DOHH2 (cell line): Measurements from ENCODE around the gene CYP17A1.

Experiments used
- EZH2phosphoT487 ChIP-seq: fragments of 200-600 bp; sonication (generic); IDR thresholded peaks from 2 replicates; pipeline ENCODE4 v1.6.1; 2017; ENCODE audit warnings: borderline replicate concordance, mild to moderate bottlenecking, antibody characterized with exemption, low read length, moderate library complexity, mixed read lengths
- TF ChIP-seq, protein P1 (sequence below): fragments of 200-600 bp; sonication (generic); IDR thresholded peaks from one replicate; pipeline ENCODE4 v1.5.1; 2014; ENCODE audit warnings: antibody characterized with exemption, mild to moderate bottlenecking, low read depth, low read length; ENCODE audit not compliant: poor library complexity, severe bottlenecking

DNA sequence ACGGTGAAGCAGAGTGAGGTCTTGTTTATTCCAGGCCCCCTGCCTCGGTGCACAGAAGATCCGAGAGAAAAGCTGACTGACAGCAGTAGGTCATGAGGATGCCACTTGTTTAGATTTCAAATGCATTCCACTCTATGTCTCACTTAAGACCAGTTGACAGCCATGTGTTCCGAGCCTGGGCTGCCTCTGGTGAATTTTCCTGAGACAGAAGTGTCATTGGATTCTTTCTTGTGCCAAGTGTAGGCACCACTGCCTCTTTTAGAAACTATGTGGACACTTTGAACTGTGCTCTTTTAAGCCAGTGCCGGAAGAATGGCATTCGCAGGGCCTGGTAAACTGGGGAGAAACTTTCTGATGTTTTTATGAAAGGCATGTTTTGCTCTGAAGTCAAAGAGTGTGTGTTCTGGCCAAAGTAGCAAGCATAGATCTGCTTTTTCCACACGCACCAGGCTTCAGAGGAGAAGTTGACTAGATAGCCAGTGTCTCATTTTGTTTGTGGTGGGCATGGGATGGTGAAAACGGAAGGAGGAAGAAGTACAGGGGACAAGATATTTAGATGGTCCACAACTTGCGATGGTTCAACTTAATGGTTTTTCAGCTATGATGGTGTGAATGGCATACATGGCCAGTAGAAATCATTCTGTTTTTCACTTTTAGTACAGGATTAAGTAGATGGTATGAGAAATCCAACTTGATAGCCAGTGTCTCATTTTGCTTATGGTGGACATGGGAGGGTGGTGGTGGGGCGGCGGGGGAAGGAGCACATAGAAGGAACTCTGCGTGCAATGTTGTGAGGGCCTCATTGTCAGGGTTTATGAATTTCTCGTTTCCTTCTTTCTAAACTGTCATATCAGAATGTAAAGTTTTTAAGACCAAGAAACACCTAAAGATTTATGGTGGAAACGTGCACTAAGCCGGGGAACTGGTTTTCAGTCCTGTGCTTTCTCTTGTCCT is 41.5 kb downstream of the CYP17A1 start:
- TF ChIP-seq, protein P1, sequence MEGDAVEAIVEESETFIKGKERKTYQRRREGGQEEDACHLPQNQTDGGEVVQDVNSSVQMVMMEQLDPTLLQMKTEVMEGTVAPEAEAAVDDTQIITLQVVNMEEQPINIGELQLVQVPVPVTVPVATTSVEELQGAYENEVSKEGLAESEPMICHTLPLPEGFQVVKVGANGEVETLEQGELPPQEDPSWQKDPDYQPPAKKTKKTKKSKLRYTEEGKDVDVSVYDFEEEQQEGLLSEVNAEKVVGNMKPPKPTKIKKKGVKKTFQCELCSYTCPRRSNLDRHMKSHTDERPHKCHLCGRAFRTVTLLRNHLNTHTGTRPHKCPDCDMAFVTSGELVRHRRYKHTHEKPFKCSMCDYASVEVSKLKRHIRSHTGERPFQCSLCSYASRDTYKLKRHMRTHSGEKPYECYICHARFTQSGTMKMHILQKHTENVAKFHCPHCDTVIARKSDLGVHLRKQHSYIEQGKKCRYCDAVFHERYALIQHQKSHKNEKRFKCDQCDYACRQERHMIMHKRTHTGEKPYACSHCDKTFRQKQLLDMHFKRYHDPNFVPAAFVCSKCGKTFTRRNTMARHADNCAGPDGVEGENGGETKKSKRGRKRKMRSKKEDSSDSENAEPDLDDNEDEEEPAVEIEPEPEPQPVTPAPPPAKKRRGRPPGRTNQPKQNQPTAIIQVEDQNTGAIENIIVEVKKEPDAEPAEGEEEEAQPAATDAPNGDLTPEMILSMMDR = no peak
- TF ChIP-seq EZH2phosphoT487 = no peak
